HL-60 (cell line): ENCODE results near the gene ZBTB5.

ENCODE experiments used
- DNase-seq, 2 experiments: peaks; one replicate each; pipeline ENCODE4 v3.0.0-alpha.2; 2010 to 2020; ENCODE audit warnings: low read depth in 1 of 2, low spot score in 1 of 2
- H3K27ac ChIP-seq: fragments of 250-450 bp; sonication (Bioruptor Pico); replicated peaks from 2 replicates; pipeline ENCODE4 v1.5.1; 2020; ENCODE audit warnings: mild to moderate bottlenecking, moderate library complexity
- H3K27me3 ChIP-seq: fragments of 250-450 bp; sonication (Bioruptor Pico); 2 replicates; pipeline ENCODE4 v1.5.1; 2021; ENCODE audit warnings: mild to moderate bottlenecking, moderate library complexity; ENCODE audit not compliant: insufficient read depth, poor library complexity, severe bottlenecking
- H3K4me3 ChIP-seq: replicated peaks from 2 replicates; pipeline ENCODE4 v1.5.1; 2011; ENCODE audit warnings: mild to moderate bottlenecking, control low read depth, low read length; ENCODE audit not compliant: insufficient read depth
- GABPA ChIP-seq: IDR thresholded peaks from 2 replicates; pipeline ENCODE4 v1.6.1; 2012; ENCODE audit warnings: low read depth
- POLR2AphosphoS5 ChIP-seq: IDR thresholded peaks from 2 replicates; pipeline ENCODE4 v1.6.1; 2012; ENCODE audit warnings: low read depth
- REST ChIP-seq: IDR thresholded peaks from 2 replicates; pipeline ENCODE4 v1.6.1; 2012; ENCODE audit warnings: low read depth; ENCODE audit not compliant: insufficient replicate concordance
- SPI1 ChIP-seq: IDR thresholded peaks from 2 replicates; pipeline ENCODE4 v1.6.1; 2012; ENCODE audit warnings: low read depth, mild to moderate bottlenecking, borderline replicate concordance
- TF ChIP-seq, protein P1 (sequence below): IDR thresholded peaks from one replicate; pipeline ENCODE4 v1.5.1; 2011; ENCODE audit warnings: low read length, control low read depth, inconsistent platforms; ENCODE audit not compliant: insufficient read depth

The ZBTB5 gene

DNA sequence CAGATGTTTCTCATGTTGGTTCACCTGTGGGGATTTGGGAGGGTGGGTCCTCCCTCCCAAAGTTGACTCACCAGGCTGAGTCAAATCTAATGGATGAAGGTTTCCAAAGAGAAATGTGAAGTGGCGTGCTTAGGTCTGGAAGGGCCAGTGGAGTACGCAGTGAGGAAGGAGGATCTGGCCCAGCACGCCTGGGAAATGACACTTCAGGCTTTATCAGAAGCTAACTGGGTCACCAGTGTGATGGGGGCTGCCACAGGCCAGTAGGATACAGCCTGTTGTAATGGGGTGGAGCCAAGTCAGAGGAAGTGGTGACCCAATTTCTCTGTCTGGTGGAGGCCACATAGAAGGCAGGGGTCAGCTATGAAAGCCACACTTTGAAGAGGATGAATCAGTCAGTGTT is 38.5 kb upstream of the ZBTB5 start:
- TF ChIP-seq REST (no peak), SPI1 (no peak), POLR2AphosphoS5 (no peak), GABPA (no peak)
- TF ChIP-seq, protein P1, sequence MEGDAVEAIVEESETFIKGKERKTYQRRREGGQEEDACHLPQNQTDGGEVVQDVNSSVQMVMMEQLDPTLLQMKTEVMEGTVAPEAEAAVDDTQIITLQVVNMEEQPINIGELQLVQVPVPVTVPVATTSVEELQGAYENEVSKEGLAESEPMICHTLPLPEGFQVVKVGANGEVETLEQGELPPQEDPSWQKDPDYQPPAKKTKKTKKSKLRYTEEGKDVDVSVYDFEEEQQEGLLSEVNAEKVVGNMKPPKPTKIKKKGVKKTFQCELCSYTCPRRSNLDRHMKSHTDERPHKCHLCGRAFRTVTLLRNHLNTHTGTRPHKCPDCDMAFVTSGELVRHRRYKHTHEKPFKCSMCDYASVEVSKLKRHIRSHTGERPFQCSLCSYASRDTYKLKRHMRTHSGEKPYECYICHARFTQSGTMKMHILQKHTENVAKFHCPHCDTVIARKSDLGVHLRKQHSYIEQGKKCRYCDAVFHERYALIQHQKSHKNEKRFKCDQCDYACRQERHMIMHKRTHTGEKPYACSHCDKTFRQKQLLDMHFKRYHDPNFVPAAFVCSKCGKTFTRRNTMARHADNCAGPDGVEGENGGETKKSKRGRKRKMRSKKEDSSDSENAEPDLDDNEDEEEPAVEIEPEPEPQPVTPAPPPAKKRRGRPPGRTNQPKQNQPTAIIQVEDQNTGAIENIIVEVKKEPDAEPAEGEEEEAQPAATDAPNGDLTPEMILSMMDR: no peak
- H3K4me3 ChIP-seq: no peak overlapping the region
- H3K27me3 ChIP-seq: no peaks in the 10 kb centered on the region
- no peak overlapping the region for H3K27ac ChIP-seq
- no peak for DNase-seq

DNA sequence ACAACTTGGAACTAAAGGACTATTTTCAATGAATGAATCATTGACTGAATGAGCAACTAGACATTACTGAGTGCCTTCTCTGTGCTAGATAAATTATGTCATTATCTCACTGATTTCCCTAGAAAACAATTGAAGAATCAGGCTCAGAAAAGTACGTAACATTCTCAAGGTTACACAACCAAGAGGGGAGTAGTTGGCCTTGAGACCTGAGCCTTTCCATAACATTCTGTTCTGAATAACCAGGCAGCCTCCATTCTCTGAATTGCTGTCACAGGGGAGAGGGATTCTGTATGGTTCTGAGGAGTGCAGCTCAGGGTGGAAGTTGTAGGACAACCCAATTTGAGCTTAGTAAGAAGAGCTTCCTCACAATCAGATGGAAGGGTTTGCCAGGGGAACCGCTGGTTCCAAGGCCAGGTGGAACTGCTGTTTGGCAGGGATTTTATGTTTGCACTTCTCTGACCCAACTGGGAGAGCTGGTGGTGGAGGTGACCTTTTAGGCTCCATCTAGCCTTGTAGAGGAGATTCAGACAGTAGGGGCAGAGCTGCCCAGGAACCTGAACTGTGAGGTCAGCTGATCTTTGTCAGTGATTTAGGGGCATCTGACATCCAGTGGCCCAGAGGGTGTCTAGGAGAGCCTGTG is 36.8 kb upstream of the ZBTB5 start:
- H3K27ac ChIP-seq: no peak overlapping the region
- no peak for DNase-seq
- no peak overlapping the region for H3K4me3 ChIP-seq
- no peak for TF ChIP-seq GABPA
- TF ChIP-seq, protein P1: no peak
- TF ChIP-seq POLR2AphosphoS5: no peak
- no peak for TF ChIP-seq SPI1
- no peaks in the 10 kb centered on the region for H3K27me3 ChIP-seq

DNA sequence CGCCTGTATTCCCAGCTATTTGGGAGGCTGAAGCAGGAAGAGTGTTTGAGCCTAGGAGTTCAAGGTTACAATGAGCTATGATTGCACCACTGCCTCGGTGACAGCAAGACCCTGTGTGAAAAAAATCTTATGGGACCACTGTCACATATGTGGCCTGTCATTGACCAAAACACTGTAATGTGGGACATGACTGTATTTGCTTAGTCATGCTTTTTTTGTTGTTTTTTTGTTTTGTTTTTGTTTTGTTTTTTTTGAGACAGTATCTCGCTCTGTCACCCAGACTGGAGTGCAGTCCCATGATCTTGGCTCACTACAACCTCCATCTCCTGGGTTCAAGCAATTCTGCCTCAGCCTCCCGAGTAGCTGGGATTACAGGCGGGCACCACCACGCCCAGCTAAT is 34.0 kb upstream of the ZBTB5 start:
- Histone ChIP-seq H3K27me3 (no peaks in the 10 kb centered on the region), H3K27ac (no peak overlapping the region), H3K4me3 (no peak overlapping the region)
- no peak for DNase-seq
- no peak for TF ChIP-seq POLR2AphosphoS5
- no peak for TF ChIP-seq SPI1
- TF ChIP-seq, protein P1: no peak
- TF ChIP-seq GABPA: no peak
- TF ChIP-seq REST: no peak

GRCh38 chr9:37498457-37498856 is 33.2 kb upstream of the ZBTB5 start:
- no peak for TF ChIP-seq GABPA

More at GRCh38 chr9:37498457-37498856, 33.2 kb upstream of the ZBTB5 start:
- Histone ChIP-seq H3K27me3 (no peaks in the 10 kb centered on the region), H3K4me3 (no peak overlapping the region), H3K27ac (no peak overlapping the region)
- no peak for DNase-seq
